PC-3 (cell line): ENCODE measurements around the gene ZMYM2.

ENCODE experiments used
- CTCF ChIP-seq: fragments of 300-600 bp; sonication (generic); conservative IDR thresholded peaks from 2 replicates; pipeline ENCODE4 v1.5.1; 2017; ENCODE audit warnings: antibody characterized with exemption, low read depth, mild to moderate bottlenecking, low read length
- EZH2 ChIP-seq: fragments of 300-600 bp; sonication (generic); IDR thresholded peaks from one replicate; pipeline ENCODE4 v1.6.1; 2017; ENCODE audit warnings: antibody characterized with exemption, mild to moderate bottlenecking, low read length; ENCODE audit not compliant: unreplicated experiment

- no peak for TF ChIP-seq CTCF
- no peak for TF ChIP-seq EZH2
These were observed 116.4 kb downstream of the ZMYM2 start for GRCh38 chr13:20074966-20075365.
